GM19468 (cell line): ENCODE results near the gene PROM1.
A peak's percentile ranks its signal among the peaks of the same experiment; 100 is the strongest.

Experiments used
- ATAC-seq: cut with Tn5 transposase; IDR thresholded peaks from one replicate; pipeline ENCODE4 v1.9.1; 2021; ENCODE audit warnings: mild to moderate bottlenecking, moderate library complexity, moderate number of reproducible peaks; ENCODE audit not compliant: unreplicated experiment; ENCODE audit errors: extremely low read depth

Gene PROM1

DNA sequence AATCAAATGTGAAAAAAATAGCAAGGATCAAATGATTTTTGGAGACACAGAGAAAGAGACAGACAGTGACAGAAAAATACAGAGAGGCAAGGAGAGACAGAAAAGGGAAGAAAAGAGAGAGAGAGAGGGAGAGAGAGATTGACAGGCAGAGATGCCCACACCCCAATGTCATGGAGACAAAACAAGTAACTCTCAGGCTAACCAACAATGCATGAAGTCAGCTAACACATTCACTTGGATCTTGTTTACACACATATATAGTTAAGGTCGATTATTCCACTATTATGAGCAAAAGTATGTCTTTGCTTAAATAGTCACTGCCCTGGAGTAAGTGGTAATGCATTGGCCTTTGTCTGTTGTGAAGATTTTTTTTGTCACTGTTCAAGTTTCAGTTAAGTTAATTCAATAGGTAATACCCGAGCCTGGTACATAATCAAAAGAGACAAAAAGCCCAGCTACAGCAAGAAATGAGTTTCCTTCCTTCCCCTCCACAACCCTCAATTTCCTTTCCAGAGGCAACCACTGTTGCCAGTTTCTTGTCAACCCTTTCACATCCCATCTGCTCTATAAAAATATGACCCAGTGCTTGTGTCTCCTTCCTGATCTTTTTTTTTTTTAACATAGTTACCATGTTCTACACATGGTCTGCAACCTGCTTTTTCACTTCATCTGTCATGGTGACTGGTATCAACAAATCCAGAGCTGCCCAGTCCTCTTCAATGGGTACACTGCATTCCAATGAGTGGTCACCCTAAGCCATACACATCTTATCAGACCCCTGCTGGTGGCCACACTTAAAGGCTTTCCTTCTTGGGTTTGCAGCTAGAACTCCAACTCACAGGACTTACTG is 52.1 kb downstream of the PROM1 start:
- ATAC-seq, result no peak

DNA sequence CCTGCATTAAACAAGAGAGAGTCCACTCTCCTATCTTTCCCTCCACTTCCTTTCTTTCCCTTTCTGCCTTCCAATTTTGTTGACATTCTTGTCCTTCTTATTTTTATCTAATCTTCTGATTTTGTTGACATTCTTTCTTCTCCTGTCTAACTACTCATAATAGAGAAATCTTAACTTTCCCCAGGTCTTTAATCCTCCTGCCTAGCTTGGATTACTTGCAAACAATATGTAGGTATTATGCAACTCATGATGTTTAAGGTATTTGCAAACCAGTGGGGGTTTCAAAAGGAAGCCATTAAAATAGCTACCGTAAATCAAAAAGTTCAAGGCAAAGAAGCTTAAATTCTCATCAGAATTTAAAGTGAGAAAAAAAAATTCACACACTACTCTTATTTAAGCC is 53.9 kb downstream of the PROM1 start:
- ATAC-seq, result no peak

DNA sequence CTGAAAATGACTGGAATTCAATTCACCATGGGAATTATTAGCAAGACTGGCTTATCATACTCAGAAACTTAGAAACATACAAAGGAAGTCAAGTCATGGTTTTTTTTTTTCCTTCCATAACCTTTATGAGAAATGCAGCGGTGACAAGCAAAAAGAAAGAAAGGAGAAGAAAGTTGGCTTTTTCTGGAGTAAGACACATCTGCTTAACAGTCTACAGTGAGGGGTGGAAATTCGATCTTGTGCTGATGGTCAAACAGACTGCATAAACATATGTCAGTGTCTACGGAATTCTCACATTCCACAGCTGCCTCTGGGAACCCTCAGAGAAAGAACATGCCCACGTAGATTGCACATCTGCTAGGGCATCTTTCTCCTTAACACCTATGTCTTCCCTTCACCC is 54.6 kb downstream of the PROM1 start:
- ATAC-seq, result no peak

DNA sequence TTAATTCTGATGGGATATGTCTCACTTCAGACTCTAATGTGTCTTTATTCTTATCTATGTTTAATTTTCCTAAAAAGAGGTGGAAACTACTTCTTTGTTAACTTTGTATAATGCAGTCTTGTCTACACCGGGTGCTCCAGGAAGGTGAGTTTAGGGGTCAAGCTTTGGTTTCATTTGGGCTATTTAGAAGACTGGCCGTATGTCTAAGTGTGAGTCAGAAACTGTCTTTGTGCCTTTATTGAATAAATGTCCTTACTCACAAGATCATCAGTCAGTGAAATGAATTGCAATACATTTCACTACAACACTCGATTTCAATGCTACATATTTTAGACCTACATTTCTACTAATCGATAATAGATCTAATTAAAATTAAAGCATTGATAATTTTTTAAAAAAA is 56.2 kb downstream of the PROM1 start:
- ATAC-seq, result no peak

DNA sequence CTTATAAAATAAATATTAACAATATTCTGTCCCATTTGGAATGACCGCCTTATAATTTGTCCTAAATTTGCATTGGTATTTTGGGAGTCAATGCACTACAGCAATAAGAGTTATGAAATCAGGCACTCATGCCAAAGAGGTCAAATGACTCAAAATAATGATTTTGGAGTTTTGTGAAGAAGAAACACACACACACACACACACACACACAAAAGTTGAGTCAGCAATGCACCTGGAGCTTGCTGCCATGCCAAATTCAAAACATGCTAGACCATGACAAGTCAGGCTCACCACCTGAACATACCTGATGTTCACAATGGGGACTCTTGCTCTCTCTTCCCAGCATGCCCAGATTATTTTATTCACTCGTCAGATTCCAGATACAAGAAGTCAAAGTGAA is 56.7 kb downstream of the PROM1 start:
- no peak for ATAC-seq

DNA sequence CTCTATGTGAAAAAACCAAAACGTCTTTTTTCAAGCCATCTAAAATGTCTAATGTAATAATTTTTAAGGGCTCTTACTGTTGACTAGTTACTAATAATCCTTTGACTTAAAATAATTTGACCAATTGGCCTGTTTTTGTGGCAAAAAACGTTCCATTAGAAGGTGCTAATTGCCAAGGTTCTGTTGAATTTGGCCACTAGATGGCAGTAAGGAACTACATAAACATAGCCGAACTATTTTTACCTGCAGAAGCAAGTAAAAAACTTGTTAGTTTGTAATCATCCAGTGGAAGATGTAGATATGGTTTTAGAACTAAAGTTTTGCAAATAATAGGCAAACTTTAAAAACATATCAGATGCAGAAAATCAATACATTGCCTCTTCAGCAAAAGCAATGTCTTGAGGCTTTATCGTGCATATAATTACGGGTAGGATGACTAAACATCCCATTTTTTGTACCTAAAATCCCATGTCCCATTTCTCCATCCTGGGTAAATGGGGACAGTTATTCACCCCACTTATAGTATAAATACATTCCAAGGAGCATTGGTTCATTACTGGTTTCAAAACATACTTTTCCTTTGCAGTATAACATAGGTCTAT is 57.6 kb downstream of the PROM1 start:
- ATAC-seq, result no peak

DNA sequence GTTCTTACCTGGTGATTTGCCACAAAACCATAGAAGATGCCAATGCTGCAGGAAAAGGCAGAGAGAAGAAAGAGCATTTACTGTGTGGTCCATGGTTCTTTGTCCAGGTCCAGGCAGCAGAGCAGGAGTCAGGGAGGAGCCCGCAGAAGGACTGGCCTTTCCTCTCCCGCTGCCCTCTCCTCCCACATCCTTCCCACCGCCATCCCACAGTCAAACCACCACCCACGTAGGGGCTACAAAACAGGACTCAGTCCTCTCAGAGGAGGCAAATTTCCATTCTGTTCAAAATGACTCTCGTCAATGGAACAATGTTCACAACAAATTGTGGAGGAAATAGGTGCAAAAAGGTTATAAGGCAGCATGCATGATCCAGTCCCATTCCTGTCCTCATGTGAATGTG is 58.6 kb downstream of the PROM1 start:
- no peak for ATAC-seq

DNA sequence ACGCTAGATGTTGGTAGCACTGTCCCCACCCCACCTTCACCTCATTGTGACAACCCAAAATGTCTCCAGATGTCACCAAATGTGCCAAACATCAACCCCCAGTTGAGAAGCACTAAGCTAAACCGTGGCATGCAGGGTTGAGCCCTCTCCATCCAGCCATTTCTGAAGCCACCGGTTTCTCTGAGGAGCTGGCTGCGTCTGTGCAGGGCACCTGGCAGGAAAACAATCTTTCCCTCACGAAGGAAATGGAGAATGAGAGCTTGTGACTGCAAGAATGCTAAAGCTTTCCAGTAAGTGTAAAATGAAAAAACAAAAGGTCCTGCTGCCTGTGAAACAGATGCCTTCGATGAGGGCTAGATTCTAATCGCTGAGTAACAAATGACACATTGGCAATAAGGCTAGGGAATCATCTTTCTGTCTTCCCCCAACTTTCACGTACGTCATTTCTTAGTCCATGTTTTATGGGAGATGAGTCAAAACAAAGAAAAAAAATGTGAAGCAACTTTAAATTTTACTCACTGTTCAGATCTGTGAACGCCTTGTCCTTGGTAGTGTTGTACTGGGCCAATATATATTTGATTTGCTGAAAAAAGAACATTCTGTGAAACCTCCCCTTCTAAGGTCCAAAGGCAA is 59.9 kb downstream of the PROM1 start:
- ATAC-seq, result no peak

DNA sequence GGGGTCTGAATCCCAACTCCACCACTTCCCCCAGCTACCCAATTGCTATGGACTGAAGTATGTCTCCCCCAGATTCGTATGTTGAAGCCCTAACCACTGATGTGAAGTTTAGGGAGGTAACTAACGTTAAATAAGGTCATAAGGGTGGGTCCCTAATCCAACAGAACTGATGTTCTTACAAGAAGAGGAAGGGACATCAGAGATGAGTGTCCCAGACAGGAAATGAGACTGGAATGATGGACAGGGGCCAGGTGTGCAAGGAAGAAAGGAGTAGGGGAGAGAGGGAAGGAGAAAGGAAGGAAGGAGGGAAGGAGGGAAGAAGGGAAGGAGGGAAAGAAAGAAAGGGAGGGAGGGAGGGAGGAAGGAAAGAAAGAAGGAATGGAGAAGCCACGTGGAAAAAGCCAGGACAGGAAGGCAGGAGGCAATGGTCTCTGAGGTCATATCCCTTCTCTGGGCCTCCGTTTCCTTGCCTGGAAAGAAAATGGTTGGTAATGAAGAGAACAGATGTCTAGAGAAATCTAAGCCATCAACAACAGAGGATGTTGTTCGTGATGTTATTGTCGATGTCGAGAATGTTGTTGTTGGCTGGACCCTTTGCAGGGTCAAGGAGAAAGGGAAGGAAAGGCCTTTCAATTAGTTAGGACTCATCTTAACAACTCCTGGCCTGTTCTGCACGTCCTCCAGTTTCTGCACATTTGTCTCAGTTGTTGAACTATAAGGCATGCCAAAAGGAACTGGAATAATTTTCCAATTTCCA is 61.8 kb downstream of the PROM1 start:
- no peak for ATAC-seq

DNA sequence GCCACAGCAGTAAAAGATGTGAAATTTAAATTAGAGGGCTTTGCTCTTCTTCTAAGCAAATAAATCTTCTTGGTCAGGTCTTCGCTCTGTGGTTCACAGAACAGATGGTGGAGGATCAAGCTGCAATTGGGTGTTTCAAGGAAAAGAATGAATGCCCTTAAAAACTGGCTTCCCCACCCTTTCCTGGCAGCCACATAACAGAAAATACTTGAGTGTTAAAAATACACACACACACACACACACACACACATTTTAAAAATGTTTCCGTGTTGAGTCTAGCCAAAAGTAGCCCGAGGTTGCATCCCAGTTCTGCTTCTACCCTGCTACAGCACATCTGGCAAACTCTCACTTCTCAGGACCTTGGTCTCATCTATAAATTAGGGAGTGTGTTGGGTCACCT is 64.2 kb downstream of the PROM1 start:
- ATAC-seq, result no peak

DNA sequence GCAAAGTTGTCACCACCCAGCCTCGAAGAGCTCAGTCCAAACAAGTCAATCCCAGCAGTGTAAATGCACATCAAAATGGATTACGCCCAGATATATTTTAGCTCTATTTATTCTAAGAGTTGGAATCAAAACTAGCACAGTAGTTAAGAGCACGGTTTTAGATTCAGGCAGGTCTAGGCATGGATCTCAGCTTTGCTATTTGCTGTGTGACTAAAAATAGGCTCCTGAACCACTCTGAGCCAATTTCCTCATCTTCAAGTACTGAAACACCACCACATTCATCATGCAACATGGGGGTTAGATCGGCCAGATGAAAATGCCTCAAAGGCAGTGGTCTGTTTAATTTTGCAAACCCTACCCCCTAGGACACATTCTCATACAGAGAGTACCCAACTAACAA is 65.0 kb downstream of the PROM1 start:
- no peak for ATAC-seq

DNA sequence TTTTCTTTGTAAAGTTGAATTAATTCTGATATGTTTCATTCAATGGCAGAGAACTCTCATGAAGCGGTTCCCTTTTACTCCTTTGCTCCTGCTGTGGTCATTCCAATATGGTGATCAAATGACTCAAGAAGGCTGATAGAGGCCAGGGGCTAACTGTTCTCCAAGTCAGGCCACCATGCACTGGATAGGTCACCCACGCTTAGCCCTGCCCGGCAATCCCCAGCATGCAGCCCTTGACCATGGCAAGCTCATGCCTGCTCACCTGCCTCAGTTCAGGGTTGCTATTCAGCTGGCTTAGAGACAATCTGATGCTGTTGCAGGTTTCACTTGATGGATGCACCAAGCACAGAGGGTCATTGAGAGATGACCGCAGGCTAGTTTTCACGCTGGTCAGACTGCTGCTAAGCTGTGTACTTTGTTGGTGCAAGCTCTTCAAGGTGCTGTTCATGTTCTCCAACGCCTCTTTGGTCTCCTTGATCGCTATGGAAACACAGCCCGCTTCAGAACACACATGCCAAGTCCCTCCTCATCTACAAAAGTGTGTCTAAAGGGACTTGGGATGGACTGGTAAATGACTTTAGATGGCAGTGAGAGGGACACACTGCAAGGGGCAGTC is 65.7 kb downstream of the PROM1 start:
- ATAC-seq, result no peak

DNA sequence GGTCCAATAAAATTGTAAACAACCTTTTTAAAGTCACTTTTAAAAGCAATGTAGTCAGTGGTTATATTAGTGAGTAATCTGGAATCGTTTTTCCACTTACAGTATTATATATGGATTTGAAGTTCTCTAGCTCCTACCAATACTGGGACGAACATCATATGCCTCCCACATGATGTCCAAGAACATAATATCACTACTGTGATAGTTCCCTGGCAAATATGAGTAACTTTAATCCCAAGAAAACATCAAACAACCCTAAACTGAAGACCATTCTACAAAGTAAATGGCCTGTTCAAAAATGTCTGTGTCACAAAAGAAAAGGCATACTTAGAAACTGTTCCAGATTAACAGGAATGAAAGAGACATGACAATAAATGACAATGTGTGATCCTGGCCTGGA is 67.3 kb downstream of the PROM1 start:
- ATAC-seq, result no peak

DNA sequence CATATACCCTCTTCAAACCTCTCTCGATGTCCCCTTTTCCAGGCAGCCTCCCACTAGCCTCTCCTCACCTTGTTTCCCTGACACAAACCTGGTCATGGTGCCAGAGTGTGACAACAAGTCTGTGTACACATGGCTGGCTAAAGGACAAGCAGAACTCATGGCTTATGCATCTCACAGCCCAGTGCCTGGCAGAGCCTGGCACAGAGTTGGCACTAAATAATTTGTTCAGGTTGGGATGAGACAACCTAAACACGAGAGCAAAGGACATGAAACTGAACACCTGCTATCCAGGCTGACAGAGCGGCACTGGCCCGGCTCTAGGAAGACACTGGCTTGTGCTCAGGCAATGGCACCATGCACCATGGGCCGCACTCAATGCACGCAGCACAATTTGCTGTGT is 72.7 kb downstream of the PROM1 start:
- no peak for ATAC-seq

DNA sequence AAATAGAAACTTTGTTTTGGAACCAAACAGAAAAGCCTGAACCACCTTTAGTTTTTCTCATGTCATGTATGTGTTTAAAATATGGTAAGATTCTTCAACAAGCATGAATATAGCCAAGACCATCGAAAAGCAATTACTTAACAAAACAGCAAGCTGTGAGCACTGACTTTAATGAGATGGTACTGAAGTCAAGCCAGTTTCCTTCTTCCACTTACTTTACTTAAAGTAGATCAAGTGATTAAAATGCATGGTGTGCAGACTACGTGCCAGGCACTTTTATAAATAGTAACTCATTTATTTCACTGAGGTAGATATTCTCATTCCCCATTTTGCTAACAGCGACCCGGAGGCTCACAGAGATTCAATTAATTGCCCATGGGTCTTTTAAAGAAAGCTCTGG is 74.7 kb downstream of the PROM1 start:
- ATAC-seq, result no peak

DNA sequence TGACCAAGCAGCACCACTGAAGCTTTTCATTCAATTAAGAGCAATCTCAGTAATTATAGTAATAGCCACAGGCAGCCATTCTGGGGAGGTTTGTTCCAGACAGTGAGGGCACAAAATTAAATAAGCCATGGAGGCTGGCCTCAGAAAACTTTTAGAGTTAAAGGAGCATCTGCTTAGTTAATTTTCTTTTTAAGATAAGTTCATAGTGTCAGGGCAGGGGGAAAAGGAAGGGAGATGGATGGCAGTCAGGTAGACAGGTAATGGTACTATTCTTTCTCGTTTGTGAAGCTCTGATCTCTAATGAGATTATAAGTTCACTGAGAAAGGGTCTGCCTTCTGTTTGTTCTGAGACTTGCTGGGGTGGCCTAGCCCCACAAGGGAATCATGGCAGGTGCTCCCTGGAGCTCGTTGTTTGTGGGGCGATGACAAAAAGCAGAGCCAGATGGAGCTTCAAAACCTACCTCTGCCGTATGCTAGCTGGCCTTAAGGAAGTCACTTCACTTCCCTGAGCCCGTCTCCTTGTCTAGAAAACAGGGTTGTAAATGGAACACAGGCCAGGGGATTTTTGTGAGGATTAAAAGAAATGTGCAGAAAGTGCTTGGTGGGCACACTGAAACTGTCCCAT is 76.2 kb downstream of the PROM1 start:
- no peak for ATAC-seq

DNA sequence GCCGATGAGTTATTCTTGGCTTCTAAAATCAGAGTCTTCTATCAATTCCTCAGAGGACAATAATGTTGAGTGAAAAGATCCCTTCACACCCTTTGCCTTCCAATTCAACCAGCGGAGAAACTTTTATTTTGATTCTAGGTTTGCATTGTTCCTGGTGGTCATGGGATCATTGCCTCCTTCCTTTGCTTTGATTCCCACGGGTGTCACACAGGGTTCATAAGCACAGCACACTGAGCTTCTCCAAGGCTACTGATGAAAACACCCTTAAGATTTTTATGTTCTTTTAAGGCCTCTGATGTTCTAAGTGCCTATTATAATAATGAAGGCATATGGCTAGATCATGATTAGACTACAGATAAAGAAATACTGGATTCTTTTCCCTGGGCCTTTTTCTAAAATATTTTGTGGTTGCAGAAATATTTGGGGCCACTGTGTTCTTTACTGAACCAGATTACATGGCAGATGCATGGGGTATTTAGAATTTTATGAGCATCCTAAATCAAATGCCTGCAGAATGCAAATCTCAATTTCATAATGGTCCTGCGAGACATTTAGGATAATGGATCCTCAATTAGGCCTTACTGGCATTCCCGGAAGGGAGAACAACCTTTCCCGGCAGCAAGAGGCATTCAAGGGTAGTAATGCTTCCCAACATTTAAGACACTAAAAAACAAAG is 76.9 kb downstream of the PROM1 start:
- no peak for ATAC-seq

DNA sequence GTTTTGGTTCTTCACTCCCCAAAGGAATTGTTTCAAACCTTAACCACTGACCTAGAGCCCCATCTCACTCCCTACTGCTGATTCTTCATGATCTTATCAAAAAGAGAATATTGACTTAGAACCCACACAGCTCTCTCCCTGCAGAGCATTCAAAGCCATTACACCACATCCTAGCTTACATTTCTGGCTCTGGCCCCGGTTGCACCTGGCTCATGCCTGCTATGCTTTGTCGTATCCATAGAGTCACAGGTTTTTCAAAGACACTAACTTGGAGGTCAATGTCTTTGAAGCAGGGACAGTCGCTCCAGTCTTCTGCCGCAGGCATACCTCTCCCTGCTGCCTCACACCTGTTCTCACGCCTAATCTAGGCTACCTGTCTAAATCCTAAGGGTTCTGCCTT is 78.1 kb downstream of the PROM1 start:
- no peak for ATAC-seq

DNA sequence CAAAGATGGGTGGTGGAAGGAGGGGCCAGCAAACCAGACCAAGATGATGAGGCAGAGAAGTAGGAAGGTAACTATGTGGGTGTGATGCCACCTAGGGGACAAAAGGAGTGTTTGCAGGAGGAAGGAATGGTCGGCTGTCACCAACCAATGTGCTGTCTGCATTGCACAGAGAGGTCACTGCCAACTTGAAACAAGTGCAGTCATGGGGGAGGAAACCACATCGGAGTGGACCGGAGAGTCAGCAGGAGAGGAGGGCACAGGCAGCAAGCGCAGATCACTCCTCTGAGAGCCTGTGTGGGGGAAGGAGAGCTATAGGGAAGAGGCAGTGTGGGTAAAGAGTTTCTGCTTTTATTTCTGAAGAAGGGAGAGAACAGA is 82.4 kb downstream of the PROM1 start:
- peak; percentile 89 for ATAC-seq
